ENCODE data around the gene RASD1. TPM values are rescaled to one million over a fixed set of nuclear protein-coding genes. Genes with fewer than 3 reads are reported as not detected.

The RASD1 gene
- total RNA-seq, 4 donors from 2014 or later = 1.1 to 8.4 (median 4.3) TPM

DNA sequence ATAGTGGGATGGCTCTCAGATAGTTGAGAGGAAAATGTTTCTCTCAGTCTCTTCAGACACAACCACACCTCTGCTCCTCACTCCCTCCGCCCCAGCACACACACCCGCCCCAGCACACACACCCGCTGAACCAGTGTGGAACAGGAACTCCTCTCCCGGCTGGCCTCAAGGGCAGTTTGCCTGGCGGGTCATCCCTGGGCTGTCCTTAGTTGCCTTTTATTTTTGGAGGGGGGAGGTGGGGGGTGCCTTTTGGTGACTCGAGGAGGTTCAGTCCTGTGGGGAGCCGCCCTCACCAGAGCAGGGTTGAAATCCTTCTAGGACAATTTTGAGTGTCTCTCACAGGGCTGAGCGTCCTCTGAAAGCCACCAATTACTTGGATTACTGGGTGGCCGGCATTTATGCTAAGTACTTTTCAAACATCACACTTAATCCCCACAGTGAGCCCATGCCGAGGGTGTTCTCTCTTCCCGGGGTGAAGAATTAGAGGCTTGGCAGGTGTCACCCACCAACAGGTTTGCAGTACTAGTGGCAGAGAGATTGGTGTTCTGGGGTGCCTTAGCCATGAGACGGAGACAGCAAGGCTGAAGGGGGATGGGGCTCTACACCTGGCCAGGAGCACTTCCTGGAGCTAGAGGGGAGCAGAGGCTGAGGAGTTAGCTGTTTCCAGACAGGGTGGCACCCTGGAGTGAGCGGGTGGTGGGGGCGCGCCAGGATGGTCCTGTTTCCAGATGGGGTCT, 2.8 kb downstream of the RASD1 start:
- no peak for DNase-seq
- Histone ChIP-seq H3K27me3 (peaks cover 0 to 18% (median 0%) of the 10 kb centered on the region in 4 donors), H3K36me3 (peaks cover 8 to 45% (median 9%) of the 10 kb centered on the region in 3 donors), H3K4me1 (peaks cover 18 to 43% (median 20%) of the 10 kb centered on the region in 3 donors), H3K4me3 (peak overlapping the region in 1 of 4 donors; percentile 7), H3K9me3 (no peaks in the 10 kb centered on the region), H3K27ac (peak overlapping the region in 3 of 4 donors; percentile 21 to 25 (median 24))
- intact Hi-C loops (cut with DNase I) = loop anchor here (10.0 kb wide), 1 partner anchor 139 kb away; no protein-coding TSS in a partner anchor
- 54 to 55% methylated on average over 5 to 15 of the region's 15 CpGs for WGBS, 2 donors
- TF ChIP-seq, protein P1, sequence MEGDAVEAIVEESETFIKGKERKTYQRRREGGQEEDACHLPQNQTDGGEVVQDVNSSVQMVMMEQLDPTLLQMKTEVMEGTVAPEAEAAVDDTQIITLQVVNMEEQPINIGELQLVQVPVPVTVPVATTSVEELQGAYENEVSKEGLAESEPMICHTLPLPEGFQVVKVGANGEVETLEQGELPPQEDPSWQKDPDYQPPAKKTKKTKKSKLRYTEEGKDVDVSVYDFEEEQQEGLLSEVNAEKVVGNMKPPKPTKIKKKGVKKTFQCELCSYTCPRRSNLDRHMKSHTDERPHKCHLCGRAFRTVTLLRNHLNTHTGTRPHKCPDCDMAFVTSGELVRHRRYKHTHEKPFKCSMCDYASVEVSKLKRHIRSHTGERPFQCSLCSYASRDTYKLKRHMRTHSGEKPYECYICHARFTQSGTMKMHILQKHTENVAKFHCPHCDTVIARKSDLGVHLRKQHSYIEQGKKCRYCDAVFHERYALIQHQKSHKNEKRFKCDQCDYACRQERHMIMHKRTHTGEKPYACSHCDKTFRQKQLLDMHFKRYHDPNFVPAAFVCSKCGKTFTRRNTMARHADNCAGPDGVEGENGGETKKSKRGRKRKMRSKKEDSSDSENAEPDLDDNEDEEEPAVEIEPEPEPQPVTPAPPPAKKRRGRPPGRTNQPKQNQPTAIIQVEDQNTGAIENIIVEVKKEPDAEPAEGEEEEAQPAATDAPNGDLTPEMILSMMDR (IDR thresholded peaks at IDR 0.05) = no peak
- TF ChIP-seq POLR2A (IDR thresholded peaks at IDR 0.05) = no peak

DNA sequence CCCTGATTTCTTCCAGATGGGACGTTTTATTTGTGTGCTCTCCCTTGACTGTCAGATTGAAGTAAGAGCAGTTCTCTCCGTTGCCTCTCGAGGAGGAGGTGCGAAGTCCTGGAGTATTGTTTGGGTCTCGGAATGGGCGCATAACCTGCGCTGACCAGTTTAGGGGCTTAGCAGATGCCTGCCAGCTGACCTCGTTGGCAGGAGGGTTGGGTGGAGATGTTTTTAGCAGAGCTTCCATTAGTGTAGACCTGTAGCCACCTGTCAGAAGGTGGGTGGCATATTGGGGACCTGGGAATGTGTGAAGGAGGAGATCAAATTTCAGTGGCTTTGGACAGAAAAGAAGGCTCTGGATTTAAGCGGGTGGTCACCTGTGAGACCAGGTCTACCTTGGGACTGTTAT, 3.6 kb downstream of the RASD1 start:
- H3K27ac ChIP-seq = no peak overlapping the region
- no peak for DNase-seq
- WGBS, 2 donors = 84 to 100% methylated on average over 2 to 5 of the region's 9 CpGs

DNA sequence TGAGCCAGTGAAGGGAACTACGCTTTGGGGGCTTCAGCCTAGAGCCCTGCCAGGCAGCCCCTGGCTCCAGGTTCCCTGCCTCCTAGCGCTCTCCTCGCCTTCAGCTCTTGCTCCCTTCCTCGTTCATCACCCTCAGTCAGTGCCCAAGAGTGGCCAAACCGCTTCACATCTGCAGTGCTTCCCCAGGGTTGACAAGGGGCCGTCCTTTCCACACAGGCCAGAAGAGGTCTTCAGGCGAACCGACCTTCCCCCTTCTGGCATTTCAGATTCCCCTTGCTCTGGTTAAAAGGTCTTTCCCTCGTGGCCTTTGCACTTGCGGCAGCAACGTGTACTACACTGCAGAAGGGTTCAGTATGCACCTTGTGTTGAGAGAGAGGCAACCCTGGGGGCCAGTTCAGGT, 4.1 kb downstream of the RASD1 start:
- DNase-seq = no peak
- TF ChIP-seq POLR2A (IDR thresholded peaks at IDR 0.05) = no peak
- TF ChIP-seq, protein P1 (IDR thresholded peaks at IDR 0.05) = no peak
- no peaks in the 10 kb centered on the region for H3K9me3 ChIP-seq
- H3K36me3 ChIP-seq = peaks cover 8 to 58% (median 9%) of the 10 kb centered on the region in 3 donors
- no peak overlapping the region for H3K27ac ChIP-seq
- intact Hi-C loops (cut with DNase I) = loop anchor here (10.0 kb wide), 1 partner anchor 137 kb away; no protein-coding TSS in a partner anchor
- peaks cover 0 to 18% (median 0%) of the 10 kb centered on the region in 4 donors for H3K27me3 ChIP-seq
- WGBS, 2 donors = 87 to 90% methylated on average over 5 to 11 of the region's 11 CpGs
- no peak overlapping the region for H3K4me3 ChIP-seq
- peaks cover 18 to 40% (median 18%) of the 10 kb centered on the region in 3 donors for H3K4me1 ChIP-seq

More for the DNA sequence above, 3.6 kb downstream of the RASD1 start:
- TF ChIP-seq POLR2A (IDR thresholded peaks at IDR 0.05) = no peak
- TF ChIP-seq, protein P1 (IDR thresholded peaks at IDR 0.05) = no peak
- Histone ChIP-seq H3K36me3 (peaks cover 8 to 53% (median 9%) of the 10 kb centered on the region in 3 donors), H3K27me3 (peaks cover 0 to 18% (median 0%) of the 10 kb centered on the region in 4 donors), H3K4me3 (no peak overlapping the region), H3K9me3 (no peaks in the 10 kb centered on the region), H3K4me1 (peaks cover 18 to 43% (median 20%) of the 10 kb centered on the region in 3 donors)
- intact Hi-C loops (cut with DNase I) = loop anchor here (10.0 kb wide), 1 partner anchor 138 kb away; no protein-coding TSS in a partner anchor

- WGBS, 2 donors = 88 to 100% methylated on average over 1 to 16 of the region's 17 CpGs
- Histone ChIP-seq H3K9me3 (no peaks in the 10 kb centered on the region), H3K27ac (no peak overlapping the region), H3K4me1 (peaks cover 16 to 35% (median 18%) of the 10 kb centered on the region in 3 donors), H3K36me3 (peaks cover 8 to 63% (median 9%) of the 10 kb centered on the region in 3 donors), H3K4me3 (no peak overlapping the region), H3K27me3 (peaks cover 0 to 18% (median 0%) of the 10 kb centered on the region in 4 donors)
- intact Hi-C loops (cut with DNase I) = loop anchor here (10.0 kb wide), 1 partner anchor 137 kb away; no protein-coding TSS in a partner anchor
- no peak for DNase-seq
- no peak for TF ChIP-seq POLR2A (IDR thresholded peaks at IDR 0.05)
These were observed 4.6 kb downstream of the RASD1 start for GRCh38 chr17:17491546-17491988.

GRCh38 chr17:17491031-17491471, 5.1 kb downstream of the RASD1 start:
- Histone ChIP-seq H3K4me1 (peaks cover 16 to 33% (median 17%) of the 10 kb centered on the region in 3 donors), H3K27ac (no peak overlapping the region), H3K36me3 (peaks cover 8 to 69% (median 9%) of the 10 kb centered on the region in 3 donors), H3K9me3 (no peaks in the 10 kb centered on the region), H3K27me3 (peaks cover 0 to 16% (median 0%) of the 10 kb centered on the region in 4 donors), H3K4me3 (no peak overlapping the region)
- whole genome bisulfite sequencing, 2 donors = 90 to 92% methylated on average over 2 to 8 of the region's 10 CpGs
- intact Hi-C loops (cut with DNase I) = loop anchor here (10.0 kb wide), 1 partner anchor 136 kb away; no protein-coding TSS in a partner anchor
- no peak for DNase-seq
- TF ChIP-seq POLR2A (IDR thresholded peaks at IDR 0.05) = no peak
- TF ChIP-seq, protein P1 (IDR thresholded peaks at IDR 0.05) = no peak
